CD4-positive, alpha-beta T cell treated with Interleukin-6 for 4 hours (primary cell): ENCODE data around the gene ATP6V0C.
"Not testable (repeated sequence)": the region's sequence is repeated elsewhere in the genome, so short reads cannot be mapped to it uniquely, and the experiment has no call there.

Experiments
- DNase-seq: peaks from one replicate; pipeline ENCODE4 v3.0.0-alpha.2; 2020; ENCODE audit warnings: mixed read lengths

ATP6V0C gene

GRCh38 chr16:2475413-2476344, 38.1 kb upstream of the ATP6V0C start:
- DNase-seq, result peak; percentile 44

GRCh38 chr16:2476345-2476720, 37.4 kb upstream of the ATP6V0C start:
- DNase-seq, result no peak

GRCh38 chr16:2476741-2477140, 37.0 kb upstream of the ATP6V0C start:
- no peak for DNase-seq

GRCh38 chr16:2477327-2477726, 36.4 kb upstream of the ATP6V0C start:
- DNase-seq, result no peak

- no peak for DNase-seq
Observed at GRCh38 chr16:2478279-2478678, 35.5 kb upstream of the ATP6V0C start.

GRCh38 chr16:2479996-2480395, 33.8 kb upstream of the ATP6V0C start:
- DNase-seq, result not testable (repeated sequence)

GRCh38 chr16:2480948-2481347, 32.8 kb upstream of the ATP6V0C start:
- no peak for DNase-seq

- DNase-seq, result no peak
Observed at GRCh38 chr16:2481676-2482075, 32.1 kb upstream of the ATP6V0C start.

- DNase-seq, result no peak
Observed at GRCh38 chr16:2482249-2482648, 31.5 kb upstream of the ATP6V0C start.

GRCh38 chr16:2482708-2483534, 30.8 kb upstream of the ATP6V0C start:
- DNase-seq, result no peak

GRCh38 chr16:2483939-2484897, 29.5 kb upstream of the ATP6V0C start:
- DNase-seq, result no peak

GRCh38 chr16:2484898-2485508, 28.7 kb upstream of the ATP6V0C start:
- no peak for DNase-seq

GRCh38 chr16:2485811-2486507, 27.8 kb upstream of the ATP6V0C start:
- DNase-seq, result no peak

GRCh38 chr16:2486645-2487516, 26.9 kb upstream of the ATP6V0C start:
- peak; percentile 84 for DNase-seq

GRCh38 chr16:2487517-2487842, 26.3 kb upstream of the ATP6V0C start:
- no peak for DNase-seq

GRCh38 chr16:2487903-2488531, 25.7 kb upstream of the ATP6V0C start:
- no peak for DNase-seq

- no peak for DNase-seq
Observed at GRCh38 chr16:2489581-2489980, 24.2 kb upstream of the ATP6V0C start.

- DNase-seq, result no peak
Observed at GRCh38 chr16:2490190-2491105, 23.3 kb upstream of the ATP6V0C start.

GRCh38 chr16:2492292-2492691, 21.5 kb upstream of the ATP6V0C start:
- DNase-seq, result no peak
